K562 (cell line): ENCODE measurements around the gene C10orf95. TPM values are rescaled to one million over a fixed set of nuclear protein-coding genes. Genes with fewer than 3 reads are reported as not detected.

Experiments
- ATAC-seq: fragments of 200-7000 bp; cut with Tn5 transposase; 3 replicates; pipeline ENCODE4 v1.9.1; 2020; ENCODE audit warnings: moderate library complexity
- BruUV-seq: library from RNA; stranded (reverse); fragments of 400-500 nt; replicated peaks from 2 replicates; lab custom pipeline; 2021; lab: Mats Ljungman, UMichigan
- CTCF ChIA-PET: fragments of 300-600 bp; formaldehyde crosslinking; extraction: SDS; loops from one replicate; lab custom pipeline; 2021; ENCODE audit warnings: low intra/inter-chr PET ratio; lab: Yijun Ruan, JAX
- POLR2A ChIA-PET: fragments of 300-600, 350-650 bp; sonication (Branson Sonifier 250); formaldehyde crosslinking; extraction: SDS; loops from one replicate; lab custom pipeline; 2021; ENCODE audit warnings: antibody characterized with exemption, inconsistent platforms; lab: Yijun Ruan, JAX
- DNase-seq, 4 experiments: peaks; one replicate each; pipeline versions ENCODE4 v3.0.0 to v3.0.0-alpha.2; 2011 to 2018; ENCODE audit warnings: low spot score in 3 of 4, mixed read lengths in 3 of 4; ENCODE audit errors: extremely low read depth in 1 of 4
- FAIRE-seq: peaks from 2 replicates; lab custom pipeline; 2011; peaks lifted over from hg19 to GRCh38; lab: Jason Lieb, UNC
- H2AFZ ChIP-seq: 2 replicates; pipeline ENCODE4 v1.6.0; 2011; ENCODE audit warnings: low read depth, low read length, control low read depth, inconsistent platforms
- H3K27ac ChIP-seq: fragments of 200-600 bp; 3 replicates; pipeline ENCODE4 v1.8.0; 2011; ENCODE audit warnings: low read depth, mild to moderate bottlenecking, control low read depth, inconsistent platforms, low read length, moderate library complexity, mixed read lengths; ENCODE audit errors: extremely low read depth
- H3K27me3 ChIP-seq, 2 experiments: fragments of 300-600 bp in 1 of 2; 2 replicates in 1 of 2; 3 replicates in 1 of 2; pipeline versions ENCODE4 v1.6.0 to v1.8.0; 2011; ENCODE audit warnings: inconsistent platforms in 2 of 2, low read length in 2 of 2, mild to moderate bottlenecking in 1 of 2, mixed read lengths in 1 of 2, moderate library complexity in 1 of 2; ENCODE audit not compliant: control insufficient read depth in 2 of 2, insufficient read depth in 2 of 2
- H3K36me3 ChIP-seq: fragments of 300-600 bp; 3 replicates; pipeline ENCODE4 v1.8.0; 2011; ENCODE audit warnings: mild to moderate bottlenecking, low read length, inconsistent platforms; ENCODE audit not compliant: control insufficient read depth, insufficient read depth
- H3K4me1 ChIP-seq, 2 experiments: fragments of 200-600 bp in 1 of 2; replicated peaks in 1 of 2; 2 replicates in 1 of 2; 3 replicates in 1 of 2; pipeline versions ENCODE4 v1.5.1 to v1.8.0; 2011; ENCODE audit warnings: inconsistent platforms in 2 of 2, low read length in 2 of 2, mild to moderate bottlenecking in 1 of 2, mixed read lengths in 1 of 2, moderate library complexity in 1 of 2; ENCODE audit not compliant: control insufficient read depth in 2 of 2, insufficient read depth in 2 of 2
- H3K4me2 ChIP-seq: 2 replicates; pipeline ENCODE4 v1.6.1; 2011; ENCODE audit warnings: low read length, control low read depth, inconsistent platforms, mixed read lengths; ENCODE audit not compliant: insufficient read depth
- H3K4me3 ChIP-seq: fragments of 200-600 bp; sonication (generic), shearing (Covaris generic); 2 replicates; pipeline ENCODE4 v1.5.1; 2016; ENCODE audit warnings: control low read depth, inconsistent platforms
- H3K79me2 ChIP-seq: fragments of 200-600 bp; 3 replicates; pipeline ENCODE4 v1.8.0; 2011; ENCODE audit warnings: low read length, inconsistent platforms; ENCODE audit not compliant: control insufficient read depth, insufficient read depth
- H3K9ac ChIP-seq, 2 experiments: 2 replicates each; pipeline versions ENCODE4 v1.6.0 to v1.6.1; 2011; ENCODE audit warnings: low read depth in 2 of 2, low read length in 2 of 2, control low read depth in 1 of 2, inconsistent platforms in 1 of 2, mild to moderate bottlenecking in 1 of 2, mixed read lengths in 1 of 2; ENCODE audit not compliant: insufficient read depth in 1 of 2
- H3K9me1 ChIP-seq: one replicate; pipeline ENCODE4 v1.6.0; 2011; ENCODE audit warnings: inconsistent platforms, mild to moderate bottlenecking, low read length, moderate library complexity; ENCODE audit not compliant: control insufficient read depth, insufficient read depth
- H3K9me3 ChIP-seq: replicated peaks from 2 replicates; pipeline ENCODE4 v1.5.1; 2011; ENCODE audit warnings: low read depth, low read length, inconsistent platforms; ENCODE audit not compliant: control insufficient read depth, insufficient read depth
- H4K20me1 ChIP-seq: replicated peaks from 2 replicates; pipeline ENCODE4 v1.6.1; 2011; ENCODE audit warnings: low read length, inconsistent platforms, mixed read lengths; ENCODE audit not compliant: control insufficient read depth, insufficient read depth
- CEBPB ChIP-seq: fragments of 450-650 bp; IDR thresholded peaks from 2 replicates; pipeline ENCODE4 v1.6.1; 2016; ENCODE audit warnings: missing genetic modification characterization, missing compliant biosample characterization
- CREB3 ChIP-seq: fragments of 450-650 bp; conservative IDR thresholded peaks from 2 replicates; pipeline ENCODE4 v1.6.1; 2016; ENCODE audit warnings: missing genetic modification characterization, low read depth, mild to moderate bottlenecking, missing compliant biosample characterization, moderate library complexity
- CREBBP ChIP-seq: IDR thresholded peaks from one replicate; pipeline ENCODE4 v1.6.1; 2012; ENCODE audit warnings: low read depth, mild to moderate bottlenecking, control low read depth, inconsistent platforms, low read length
- ESRRA ChIP-seq: fragments of 450-650 bp; IDR thresholded peaks from 2 replicates; pipeline ENCODE4 v1.6.1; 2014; ENCODE audit warnings: low read depth, mild to moderate bottlenecking, moderate library complexity, borderline replicate concordance
- ID3 ChIP-seq, 2 experiments: fragments of 250-450 bp in 1 of 2; fragments of 450-650 bp in 1 of 2; sonication (Bioruptor Pico) in 1 of 2; IDR thresholded peaks; 2 replicates each; pipeline versions ENCODE4 v1.6.1 to v1.8.0; 2016 to 2021; ENCODE audit warnings: mild to moderate bottlenecking in 2 of 2, moderate library complexity in 2 of 2, missing compliant biosample characterization in 1 of 2, missing genetic modification characterization in 1 of 2
- KDM2B ChIP-seq: fragments of 250-450 bp; sonication (Bioruptor Pico); IDR thresholded peaks from 2 replicates; pipeline ENCODE4 v1.8.0; 2021; ENCODE audit warnings: mild to moderate bottlenecking, moderate library complexity
- NFYB ChIP-seq: IDR thresholded peaks from 2 replicates; pipeline ENCODE4 v1.6.1; 2011; ENCODE audit warnings: mild to moderate bottlenecking, moderate library complexity; ENCODE audit not compliant: insufficient read length; ENCODE audit errors: extremely low read depth
- PML ChIP-seq: IDR thresholded peaks from 2 replicates; pipeline ENCODE4 v1.6.1; 2012; ENCODE audit warnings: low read length, inconsistent platforms
- POLR2AphosphoS5 ChIP-seq: IDR thresholded peaks from 2 replicates; pipeline ENCODE4 v1.6.1; 2011; ENCODE audit warnings: mild to moderate bottlenecking, low read depth, low read length, moderate library complexity; ENCODE audit not compliant: control insufficient read depth, insufficient read depth
- SIN3A ChIP-seq, 2 experiments: fragments of 150-350 bp in 1 of 2; IDR thresholded peaks; 2 replicates each; pipeline ENCODE4 v1.6.1; 2011 to 2016; ENCODE audit warnings: borderline replicate concordance in 2 of 2, low read depth in 2 of 2, low read length in 2 of 2, mild to moderate bottlenecking in 2 of 2, moderate library complexity in 2 of 2; ENCODE audit not compliant: control insufficient read depth in 1 of 2
- TFAM ChIP-seq: fragments of 250-450 bp; sonication (Bioruptor Pico); conservative IDR thresholded peaks from 2 replicates; pipeline ENCODE4 v1.5.0; 2021; ENCODE audit warnings: mild to moderate bottlenecking, moderate library complexity
- ZNF197 ChIP-seq: fragments of 200-800 bp; sonication (Bioruptor generic); IDR thresholded peaks from 2 replicates; pipeline ENCODE4 v1.6.1; 2016; ENCODE audit warnings: low read depth, missing genetic modification characterization, missing compliant biosample characterization
- WGBS: fragments of 100-300 bp; shearing (Covaris generic); methylation state at CpG from one replicate; pipeline ENCODE4 v1.1.6; 2016; ENCODE audit warnings: low coverage, mixed read lengths; ENCODE audit not compliant: insufficient coverage; ENCODE audit errors: missing lambda C conversion rate; 5-methylcytosine and 5-hydroxymethylcytosine counted together
- in situ Hi-C: fragments of 300-500 bp; cut with MboI; formaldehyde crosslinking; loops from 4 replicates; pipeline ENCODE4 v1.15.0; 2018; ENCODE audit warnings: inconsistent platforms, mixed read lengths
- intact Hi-C: fragments of 100-400 bp; cut with micrococcal nuclease; formaldehyde crosslinking; loops from 2 replicates; pipeline ENCODE4 v1.14.2; 2022
- polyA plus RNA-seq, 8 experiments: library from polyadenylated mRNA; depleted of rRNA in 4 of 8; stranded (reverse) in 5 of 8; unstranded in 3 of 8; fragments of >200 nt; fragmentation: Nextera tagmentation in 2 of 8; fragmentation: Illumina TruSeq in 1 of 8; extraction: Ambion mirVana in 2 of 8; extraction: Trizol in 1 of 8; gene quantifications; 2 replicates each; pipeline versions ENCODE4 v1.2.1 to v1.2.3, GENCODE V29; 2011 to 2014; ENCODE audit warnings: inconsistent platforms in 1 of 8, missing spikeins in 1 of 8
- total RNA-seq, 7 experiments: library from RNA; depleted of rRNA in 6 of 7; stranded (reverse); fragments of >200 nt in 6 of 7; fragmentation: Illumina TruSeq in 2 of 7; extraction: Trizol in 2 of 7; gene quantifications; 2 replicates each; pipeline versions ENCODE4 v1.2.1 to v1.2.3, GENCODE V29; 2011 to 2021; ENCODE audit warnings: low replicate concordance in 1 of 7
- TF ChIP-seq, protein P1 (sequence below): fragments of 250-450 bp; sonication (Bioruptor Pico); IDR thresholded peaks from 2 replicates; pipeline ENCODE4 v1.5.0; 2021
- TF ChIP-seq, protein P2 (sequence below): IDR thresholded peaks from 3 replicates; pipeline ENCODE4 v1.6.1; 2011; ENCODE audit warnings: borderline replicate concordance, mild to moderate bottlenecking, moderate library complexity; ENCODE audit not compliant: insufficient read length; ENCODE audit errors: extremely low read depth
- TF ChIP-seq, protein P3 (sequence below): fragments of 450-650 bp; IDR thresholded peaks from 2 replicates; pipeline ENCODE4 v1.6.1; 2017; ENCODE audit warnings: antibody characterized with exemption

C10orf95 gene
- total and polyA plus RNA-seq, 9 of the 15 experiments (the other 6 are each of a cell fraction or from before 2014, with no cell fraction given), result 0.03 to 0.41 (median 0.17) TPM; not detected in 1

- ATAC-seq (no peak), FAIRE-seq (no peak), DNase-seq (no peak)
- intact Hi-C loops (no loop called here), in situ Hi-C loops (no loop called here)
- peak overlapping the region; percentile 94 for H3K4me2 ChIP-seq
- H4K20me1 ChIP-seq, result no peaks in the 10 kb centered on the region
- TSS peak; percentile 35 for BruUV-seq
- H3K27me3 ChIP-seq, result no peaks in the 10 kb centered on the region
- 0% methylated on average over 9 of the region's 11 CpGs for WGBS
- H3K36me3 ChIP-seq, result peaks cover 28% of the 10 kb centered on the region; the same call in 2 of the 3 replicates
- peak overlapping the region; percentile 80 for H3K4me3 ChIP-seq
- peaks cover 24 to 38% of the 10 kb centered on the region in 2 experiments for H3K4me1 ChIP-seq
- ChIA-PET CTCF (no interaction called here), POLR2A (interaction anchor here (0.6 to 3.3 kb wide), 9 partner anchors 8 to 219 kb away, joined by 3 to 24 read pairs (median 9); partner anchors contain the start of genes CUEDC2 and FBXL15)
- no peaks in the 10 kb centered on the region for H3K9me3 ChIP-seq
- H2AFZ ChIP-seq, result peak overlapping the region; percentile 52
- H3K9ac ChIP-seq, result peak overlapping the region; percentile 90 to 94
- no peaks in the 10 kb centered on the region for H3K9me1 ChIP-seq
- peaks cover 43% of the 10 kb centered on the region for H3K79me2 ChIP-seq
- peak overlapping the region; percentile 95 for H3K27ac ChIP-seq
- TF ChIP-seq, protein P1, sequence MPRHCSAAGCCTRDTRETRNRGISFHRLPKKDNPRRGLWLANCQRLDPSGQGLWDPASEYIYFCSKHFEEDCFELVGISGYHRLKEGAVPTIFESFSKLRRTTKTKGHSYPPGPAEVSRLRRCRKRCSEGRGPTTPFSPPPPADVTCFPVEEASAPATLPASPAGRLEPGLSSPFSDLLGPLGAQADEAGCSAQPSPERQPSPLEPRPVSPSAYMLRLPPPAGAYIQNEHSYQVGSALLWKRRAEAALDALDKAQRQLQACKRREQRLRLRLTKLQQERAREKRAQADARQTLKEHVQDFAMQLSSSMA (CRISPR knock-in tag), result no peak
- no peak for TF ChIP-seq ESRRA
- TF ChIP-seq POLR2AphosphoS5, result no peak
- 0 out of 4 replicates have a peak, but pooled peaks of 1 of the 2 experiments have one; percentile 33 for TF ChIP-seq SIN3A (IDR thresholded peaks at IDR 0.05; ENCODE audit: borderline replicate concordance in 2 of 2, control insufficient read depth in 1 of 2, low read depth in 2 of 2, low read length in 2 of 2)
- TF ChIP-seq PML, result no peak
- no peak for TF ChIP-seq ZNF197
- TF ChIP-seq ID3 (CRISPR knock-in tag; IDR thresholded peaks at IDR 0.05), result no peak
- TF ChIP-seq ID3 (tag; IDR thresholded peaks at IDR 0.05), result no peak
- TF ChIP-seq, protein P2, sequence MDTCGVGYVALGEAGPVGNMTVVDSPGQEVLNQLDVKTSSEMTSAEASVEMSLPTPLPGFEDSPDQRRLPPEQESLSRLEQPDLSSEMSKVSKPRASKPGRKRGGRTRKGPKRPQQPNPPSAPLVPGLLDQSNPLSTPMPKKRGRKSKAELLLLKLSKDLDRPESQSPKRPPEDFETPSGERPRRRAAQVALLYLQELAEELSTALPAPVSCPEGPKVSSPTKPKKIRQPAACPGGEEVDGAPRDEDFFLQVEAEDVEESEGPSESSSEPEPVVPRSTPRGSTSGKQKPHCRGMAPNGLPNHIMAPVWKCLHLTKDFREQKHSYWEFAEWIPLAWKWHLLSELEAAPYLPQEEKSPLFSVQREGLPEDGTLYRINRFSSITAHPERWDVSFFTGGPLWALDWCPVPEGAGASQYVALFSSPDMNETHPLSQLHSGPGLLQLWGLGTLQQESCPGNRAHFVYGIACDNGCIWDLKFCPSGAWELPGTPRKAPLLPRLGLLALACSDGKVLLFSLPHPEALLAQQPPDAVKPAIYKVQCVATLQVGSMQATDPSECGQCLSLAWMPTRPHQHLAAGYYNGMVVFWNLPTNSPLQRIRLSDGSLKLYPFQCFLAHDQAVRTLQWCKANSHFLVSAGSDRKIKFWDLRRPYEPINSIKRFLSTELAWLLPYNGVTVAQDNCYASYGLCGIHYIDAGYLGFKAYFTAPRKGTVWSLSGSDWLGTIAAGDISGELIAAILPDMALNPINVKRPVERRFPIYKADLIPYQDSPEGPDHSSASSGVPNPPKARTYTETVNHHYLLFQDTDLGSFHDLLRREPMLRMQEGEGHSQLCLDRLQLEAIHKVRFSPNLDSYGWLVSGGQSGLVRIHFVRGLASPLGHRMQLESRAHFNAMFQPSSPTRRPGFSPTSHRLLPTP, result no peak
- TF ChIP-seq CEBPB (tag), result no peak
- TF ChIP-seq TFAM (CRISPR knock-in tag), result no peak
- no peak for TF ChIP-seq CREB3
- TF ChIP-seq, protein P3, sequence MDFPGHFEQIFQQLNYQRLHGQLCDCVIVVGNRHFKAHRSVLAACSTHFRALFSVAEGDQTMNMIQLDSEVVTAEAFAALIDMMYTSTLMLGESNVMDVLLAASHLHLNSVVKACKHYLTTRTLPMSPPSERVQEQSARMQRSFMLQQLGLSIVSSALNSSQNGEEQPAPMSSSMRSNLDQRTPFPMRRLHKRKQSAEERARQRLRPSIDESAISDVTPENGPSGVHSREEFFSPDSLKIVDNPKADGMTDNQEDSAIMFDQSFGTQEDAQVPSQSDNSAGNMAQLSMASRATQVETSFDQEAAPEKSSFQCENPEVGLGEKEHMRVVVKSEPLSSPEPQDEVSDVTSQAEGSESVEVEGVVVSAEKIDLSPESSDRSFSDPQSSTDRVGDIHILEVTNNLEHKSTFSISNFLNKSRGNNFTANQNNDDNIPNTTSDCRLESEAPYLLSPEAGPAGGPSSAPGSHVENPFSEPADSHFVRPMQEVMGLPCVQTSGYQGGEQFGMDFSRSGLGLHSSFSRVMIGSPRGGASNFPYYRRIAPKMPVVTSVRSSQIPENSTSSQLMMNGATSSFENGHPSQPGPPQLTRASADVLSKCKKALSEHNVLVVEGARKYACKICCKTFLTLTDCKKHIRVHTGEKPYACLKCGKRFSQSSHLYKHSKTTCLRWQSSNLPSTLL, result no peak
- TF ChIP-seq CREBBP, result no peak
- no peak for TF ChIP-seq NFYB
- no peak for TF ChIP-seq KDM2B (CRISPR knock-in tag)
Observed at GRCh38 chr10:102450124-102450373, 1.3 kb downstream of the C10orf95 start.
